Measurements from ENCODE around the gene CCDC78.

Gene CCDC78

DNA sequence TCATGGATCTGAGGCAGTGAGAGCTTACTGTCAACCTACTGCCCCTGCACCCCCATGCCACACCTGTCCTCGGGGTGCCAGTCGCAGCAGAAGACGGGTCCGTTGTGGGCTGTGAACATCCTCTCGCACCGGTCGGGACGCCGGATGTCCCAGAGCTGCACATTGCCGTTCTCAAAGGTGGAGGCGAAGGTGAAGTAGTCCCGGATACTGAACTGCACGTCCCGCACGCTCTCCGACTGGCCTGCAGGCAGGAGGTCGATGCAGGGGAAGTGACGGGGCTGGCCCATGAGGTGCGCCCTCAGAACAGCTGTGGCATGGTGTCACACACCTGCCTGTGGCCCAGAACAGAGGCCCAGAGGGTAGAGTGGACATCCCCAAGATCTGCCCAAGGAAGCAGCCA is 38.7 kb downstream of the CCDC78 start:
- Histone ChIP-seq H3K27me3 (ENCODE audit: insufficient read depth, low read depth) (peaks cover 19% of the 10 kb centered on the region), H4K20me1 (ENCODE audit: insufficient read depth) (no peaks in the 10 kb centered on the region), H3K4me3 (IDR thresholded peaks at IDR 0.05; ENCODE audit: insufficient read depth, low read depth, low read length) (no peak overlapping the region), H3K4me2 (no peak overlapping the region), H3K36me3 (ENCODE audit: insufficient read depth) (no peaks in the 10 kb centered on the region; the same call in 1 of the 2 replicates), H3K4me1 (ENCODE audit: low read depth, poor library complexity, severe bottlenecking) (peaks cover 4% of the 10 kb centered on the region), H3K9ac (no peak overlapping the region), H3K27ac (no peak overlapping the region), H3K79me2 (ENCODE audit: insufficient read depth, low read depth) (no peaks in the 10 kb centered on the region), H2AFZ (ENCODE audit: low read depth) (no peak overlapping the region)
- TF ChIP-seq, protein P1, sequence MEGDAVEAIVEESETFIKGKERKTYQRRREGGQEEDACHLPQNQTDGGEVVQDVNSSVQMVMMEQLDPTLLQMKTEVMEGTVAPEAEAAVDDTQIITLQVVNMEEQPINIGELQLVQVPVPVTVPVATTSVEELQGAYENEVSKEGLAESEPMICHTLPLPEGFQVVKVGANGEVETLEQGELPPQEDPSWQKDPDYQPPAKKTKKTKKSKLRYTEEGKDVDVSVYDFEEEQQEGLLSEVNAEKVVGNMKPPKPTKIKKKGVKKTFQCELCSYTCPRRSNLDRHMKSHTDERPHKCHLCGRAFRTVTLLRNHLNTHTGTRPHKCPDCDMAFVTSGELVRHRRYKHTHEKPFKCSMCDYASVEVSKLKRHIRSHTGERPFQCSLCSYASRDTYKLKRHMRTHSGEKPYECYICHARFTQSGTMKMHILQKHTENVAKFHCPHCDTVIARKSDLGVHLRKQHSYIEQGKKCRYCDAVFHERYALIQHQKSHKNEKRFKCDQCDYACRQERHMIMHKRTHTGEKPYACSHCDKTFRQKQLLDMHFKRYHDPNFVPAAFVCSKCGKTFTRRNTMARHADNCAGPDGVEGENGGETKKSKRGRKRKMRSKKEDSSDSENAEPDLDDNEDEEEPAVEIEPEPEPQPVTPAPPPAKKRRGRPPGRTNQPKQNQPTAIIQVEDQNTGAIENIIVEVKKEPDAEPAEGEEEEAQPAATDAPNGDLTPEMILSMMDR (conservative IDR thresholded peaks at IDR 0.05; ENCODE audit: low read depth, low read length): no peak

DNA sequence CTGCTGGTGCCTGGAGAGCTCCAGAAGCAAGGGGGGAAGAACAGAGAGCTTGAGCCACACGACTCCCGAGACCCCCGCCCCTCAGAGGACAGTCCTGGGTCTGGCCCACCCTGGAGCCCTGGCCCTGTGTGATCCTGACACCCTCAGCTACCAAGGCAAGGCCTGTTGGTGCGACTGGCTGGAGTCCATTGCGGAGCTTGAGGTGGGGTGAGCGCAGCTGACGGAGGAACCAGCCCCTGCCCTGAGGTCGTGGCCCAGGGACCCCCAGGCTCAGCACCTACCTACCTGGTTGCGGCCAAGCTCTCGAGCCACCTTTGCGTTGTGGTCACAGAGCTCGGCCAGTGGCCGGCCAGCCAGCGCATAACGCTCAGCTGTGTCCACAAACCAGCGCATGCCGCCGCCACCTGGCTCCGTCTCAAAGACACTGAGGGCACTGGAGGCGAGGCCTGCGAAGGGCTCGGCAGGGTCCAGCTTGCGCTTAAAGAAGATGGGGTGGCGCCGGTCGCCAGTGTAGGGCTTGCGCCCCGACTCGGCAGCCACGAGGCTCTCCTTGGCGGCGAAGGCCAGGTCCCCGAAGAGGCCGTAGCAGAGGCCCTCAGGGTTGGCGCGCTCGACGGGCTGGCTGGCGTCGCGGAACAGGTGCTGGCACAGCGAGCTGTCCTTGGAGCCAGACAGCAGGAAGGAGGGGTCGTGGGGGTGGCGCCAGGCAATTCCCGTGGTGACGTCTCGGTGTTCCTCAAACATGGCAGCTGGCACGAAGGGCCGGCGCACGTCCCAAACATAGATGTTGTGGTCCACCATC is 39.6 kb downstream of the CCDC78 start:
- Histone ChIP-seq H3K9ac (no peak overlapping the region), H3K4me1 (ENCODE audit: low read depth, poor library complexity, severe bottlenecking) (peaks cover 4% of the 10 kb centered on the region), H3K36me3 (ENCODE audit: insufficient read depth) (no peaks in the 10 kb centered on the region; the same call in 1 of the 2 replicates), H3K4me3 (IDR thresholded peaks at IDR 0.05; ENCODE audit: insufficient read depth, low read depth, low read length) (no peak overlapping the region), H3K27me3 (ENCODE audit: insufficient read depth, low read depth) (peaks cover 11% of the 10 kb centered on the region), H3K79me2 (ENCODE audit: insufficient read depth, low read depth) (peaks cover 6% of the 10 kb centered on the region; the same call in 1 of the 2 replicates), H4K20me1 (ENCODE audit: insufficient read depth) (no peaks in the 10 kb centered on the region), H2AFZ (ENCODE audit: low read depth) (no peak overlapping the region), H3K27ac (no peak overlapping the region), H3K4me2 (no peak overlapping the region)
- TF ChIP-seq, protein P1 (conservative IDR thresholded peaks at IDR 0.05; ENCODE audit: low read depth, low read length): no peak

DNA sequence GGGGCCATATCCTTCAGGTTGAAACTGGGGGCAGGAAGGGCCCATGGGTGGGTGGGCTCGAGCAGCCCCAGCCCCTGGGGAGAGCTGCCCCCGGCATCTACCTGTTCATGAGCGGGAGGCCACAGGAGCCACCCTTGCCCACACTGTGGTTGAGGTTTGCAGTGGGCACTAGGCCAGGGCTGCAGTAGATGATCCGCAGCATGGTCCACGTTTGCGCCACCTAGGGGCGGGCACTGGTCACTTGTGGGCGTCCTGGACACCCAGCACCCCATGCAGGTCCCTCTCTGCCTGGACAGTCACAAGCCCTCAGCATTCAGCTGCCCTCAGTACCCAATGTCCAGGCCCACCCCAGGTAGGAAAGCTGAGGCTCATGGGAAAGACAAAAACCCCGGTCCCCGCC is 40.3 kb downstream of the CCDC78 start:
- peaks cover 13% of the 10 kb centered on the region for H3K79me2 ChIP-seq (ENCODE audit: insufficient read depth, low read depth)
- no peak overlapping the region for H3K4me2 ChIP-seq
- H3K36me3 ChIP-seq (ENCODE audit: insufficient read depth): no peaks in the 10 kb centered on the region; the same call in 1 of the 2 replicates

DNA sequence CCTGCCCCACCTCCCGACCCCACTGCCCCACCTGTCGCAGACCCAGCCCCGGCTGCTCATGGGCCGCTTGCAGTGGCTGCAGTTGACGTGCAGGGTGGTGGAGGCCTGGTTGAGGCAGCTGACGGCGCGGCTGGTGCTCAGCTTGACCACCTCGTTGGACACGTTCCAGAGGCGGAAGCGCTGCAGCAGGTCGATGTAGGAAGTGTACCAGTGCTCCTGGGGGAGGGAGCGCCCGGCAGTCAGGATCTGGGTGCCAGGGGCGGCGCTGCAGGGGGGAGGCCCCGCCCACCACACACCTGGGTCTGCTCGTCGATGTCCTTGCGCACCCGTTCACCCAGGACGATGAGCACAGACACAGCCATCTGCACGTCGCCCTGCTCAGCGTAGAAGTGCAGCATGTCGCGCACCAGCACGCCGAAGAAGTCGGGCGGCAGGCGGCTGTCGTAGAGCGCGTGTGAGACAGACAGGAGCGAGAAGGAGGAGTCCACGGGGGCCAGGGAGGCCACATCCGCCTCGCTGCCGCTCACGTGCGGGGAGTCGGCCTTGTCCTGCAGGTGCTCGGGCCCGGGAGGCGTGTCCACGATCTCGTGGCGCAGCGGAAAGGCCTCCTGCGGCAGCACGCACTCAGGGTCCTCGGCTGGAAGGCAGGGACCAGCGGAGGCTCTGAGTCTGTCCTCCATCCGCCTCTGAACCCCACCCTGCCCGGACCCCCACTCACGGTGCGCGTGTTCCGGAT is 41.1 kb downstream of the CCDC78 start:
- Histone ChIP-seq H4K20me1 (ENCODE audit: insufficient read depth) (no peaks in the 10 kb centered on the region), H3K4me2 (no peak overlapping the region), H3K9ac (no peak overlapping the region), H3K4me1 (ENCODE audit: low read depth, poor library complexity, severe bottlenecking) (peaks cover 4% of the 10 kb centered on the region), H3K27me3 (ENCODE audit: insufficient read depth, low read depth) (no peaks in the 10 kb centered on the region), H3K27ac (no peak overlapping the region), H2AFZ (ENCODE audit: low read depth) (no peak overlapping the region), H3K4me3 (IDR thresholded peaks at IDR 0.05; ENCODE audit: insufficient read depth, low read depth, low read length) (no peak overlapping the region), H3K79me2 (ENCODE audit: insufficient read depth, low read depth) (peaks cover 18% of the 10 kb centered on the region), H3K36me3 (ENCODE audit: insufficient read depth) (no peaks in the 10 kb centered on the region; the same call in 1 of the 2 replicates)
- TF ChIP-seq, protein P1 (conservative IDR thresholded peaks at IDR 0.05; ENCODE audit: low read depth, low read length): no peak

More for the DNA sequence above, 40.3 kb downstream of the CCDC78 start:
- Histone ChIP-seq H2AFZ (ENCODE audit: low read depth) (no peak overlapping the region), H4K20me1 (ENCODE audit: insufficient read depth) (no peaks in the 10 kb centered on the region), H3K4me1 (ENCODE audit: low read depth, poor library complexity, severe bottlenecking) (peaks cover 4% of the 10 kb centered on the region), H3K27me3 (ENCODE audit: insufficient read depth, low read depth) (peaks cover 4% of the 10 kb centered on the region; the same call in 1 of the 2 replicates), H3K4me3 (IDR thresholded peaks at IDR 0.05; ENCODE audit: insufficient read depth, low read depth, low read length) (no peak overlapping the region), H3K27ac (no peak overlapping the region), H3K9ac (no peak overlapping the region)
- TF ChIP-seq, protein P1 (conservative IDR thresholded peaks at IDR 0.05; ENCODE audit: low read depth, low read length): 0 out of 2 replicates have a peak, but pooled peaks have one; percentile 30
